Testis (tissue), 3 donors: Measurements from ENCODE around the gene CCDC13. TPM values are rescaled to one million over a fixed set of nuclear protein-coding genes. Genes with fewer than 3 reads are reported as not detected.
"Not testable (repeated sequence)": the region's sequence is repeated elsewhere in the genome, so short reads cannot be mapped to it uniquely, and the experiment has no call there.

Experiments
- DNase-seq: peaks from one replicate; pipeline ENCODE4 v3.0.0-alpha.2; 2019
- H3K27ac ChIP-seq, 2 donors: fragments of 200-600 bp; sonication (generic); one replicate each; pipeline ENCODE4 v1.5.1; 2019
- H3K27me3 ChIP-seq: fragments of 200-600 bp; sonication (generic); one replicate; pipeline ENCODE4 v1.5.1; 2019
- H3K36me3 ChIP-seq: fragments of 200-600 bp; sonication (generic); one replicate; pipeline ENCODE4 v1.5.1; 2017; ENCODE audit warnings: low read depth; ENCODE audit errors: missing control alignments
- H3K4me1 ChIP-seq: fragments of 200-600 bp; sonication (generic); one replicate; pipeline ENCODE4 v1.5.1; 2019
- H3K4me3 ChIP-seq, 2 donors: fragments of 200-600 bp; sonication (generic); one replicate each; pipeline ENCODE4 v1.5.1; 2017 to 2019
- H3K9me3 ChIP-seq: fragments of 200-600 bp; sonication (generic); one replicate; pipeline ENCODE4 v1.5.1; 2017
- CTCF ChIP-seq, 3 experiments: fragments of 450-650 bp in 2 of 3; fragments of 200-600 bp in 1 of 3; sonication (generic) in 1 of 3; IDR thresholded peaks; one replicate each; pipeline ENCODE4 v1.5.1; 2016 to 2019; ENCODE audit warnings: antibody characterized with exemption in 3 of 3, mild to moderate bottlenecking in 2 of 3, moderate library complexity in 1 of 3
- POLR2A ChIP-seq: fragments of 450-650 bp; IDR thresholded peaks from one replicate; pipeline ENCODE4 v1.6.1; 2017; ENCODE audit warnings: antibody characterized with exemption, mild to moderate bottlenecking, moderate library complexity
- WGBS, 2 donors: methylation state at CpG; one replicate each; pipeline ENCODE4 v1.1.5; 2018; 5-methylcytosine and 5-hydroxymethylcytosine counted together
- intact Hi-C: fragments of 100-400 bp; cut with DNase I; formaldehyde crosslinking; loops from one replicate; pipeline ENCODE4 v1.15.1; 2023; ENCODE audit warnings: low total_unique reads
- polyA plus RNA-seq: library from polyadenylated mRNA; stranded (reverse); fragments of 350-450 nt; fragmentation: Illumina TruSeq; extraction: RNeasy Lipid Tissue Mini Kit (QIAGEN cat#74804); gene quantifications from one replicate; pipeline ENCODE4 v1.2.3, GENCODE V29; 2014; ENCODE audit warnings: low read depth, low replicate concordance; ENCODE audit not compliant: insufficient read depth
- total RNA-seq, 2 donors: library from RNA; depleted of rRNA; stranded (reverse); fragments of >200 nt; gene quantifications; one replicate each; pipeline ENCODE4 v1.2.3, GENCODE V29; 2016

CCDC13 gene
- total and polyA plus RNA-seq, 3 donors from 2014 or later: 6.5 to 23.0 (median 12.5) TPM

GRCh38 chr3:42815826-42816225, 42.8 kb upstream of the CCDC13 start:
- Histone ChIP-seq H3K27me3 (no peaks in the 10 kb centered on the region), H3K4me3 (no peak overlapping the region), H3K9me3 (no peaks in the 10 kb centered on the region), H3K27ac (no peak overlapping the region), H3K4me1 (no peaks in the 10 kb centered on the region), H3K36me3 (no peaks in the 10 kb centered on the region)
- intact Hi-C loops: no loop called here
- TF ChIP-seq CTCF (IDR thresholded peaks at IDR 0.05) (no peak), POLR2A (no peak)
- 65 to 86% methylated on average over 2 of the region's 2 CpGs for WGBS, 2 donors
- no peak for DNase-seq

GRCh38 chr3:42814914-42815507, 42.0 kb upstream of the CCDC13 start:
- Histone ChIP-seq H3K4me3 (no peak overlapping the region), H3K36me3 (no peaks in the 10 kb centered on the region), H3K4me1 (no peaks in the 10 kb centered on the region), H3K9me3 (no peaks in the 10 kb centered on the region), H3K27ac (no peak overlapping the region), H3K27me3 (no peaks in the 10 kb centered on the region)
- DNase-seq: no peak
- intact Hi-C loops: no loop called here
- 62 to 65% methylated on average over 2 of the region's 2 CpGs for WGBS, 2 donors
- TF ChIP-seq POLR2A: no peak
- TF ChIP-seq CTCF (IDR thresholded peaks at IDR 0.05): no peak

- no peak for DNase-seq
- Histone ChIP-seq H3K4me3 (no peak overlapping the region), H3K9me3 (no peaks in the 10 kb centered on the region), H3K27ac (no peak overlapping the region), H3K4me1 (no peaks in the 10 kb centered on the region), H3K27me3 (no peaks in the 10 kb centered on the region), H3K36me3 (no peaks in the 10 kb centered on the region)
- intact Hi-C loops: no loop called here
- 80 to 98% methylated on average over 5 of the region's 5 CpGs for WGBS, 2 donors
- TF ChIP-seq POLR2A (no peak), CTCF (IDR thresholded peaks at IDR 0.05) (no peak)
Observed at GRCh38 chr3:42814246-42814645, 41.2 kb upstream of the CCDC13 start.

GRCh38 chr3:42811118-42811883, 38.2 kb upstream of the CCDC13 start:
- H3K27me3 ChIP-seq, H3K4me1 ChIP-seq, H3K9me3 ChIP-seq, H3K4me3 ChIP-seq, H3K36me3 ChIP-seq, DNase-seq, intact Hi-C loops, H3K27ac ChIP-seq: not testable (repeated sequence)
- WGBS, 2 donors: 47 to 62% methylated on average over 15 of the region's 15 CpGs

- H3K9me3 ChIP-seq, intact Hi-C loops, H3K27ac ChIP-seq, H3K36me3 ChIP-seq, H3K4me3 ChIP-seq, H3K27me3 ChIP-seq, H3K4me1 ChIP-seq, DNase-seq: not testable (repeated sequence)
- WGBS, 2 donors: 84 to 91% methylated on average over 10 of the region's 10 CpGs
Observed at GRCh38 chr3:42810706-42811105, 37.7 kb upstream of the CCDC13 start.

- Histone ChIP-seq H3K27ac (no peak within 1 kb of the TSS), H3K36me3 (no peaks in the 10 kb centered on the region), H3K4me3 (no peak within 1 kb of the TSS), H3K27me3 (no peaks in the 10 kb centered on the region), H3K9me3 (no peaks in the 10 kb centered on the region), H3K4me1 (peaks cover 5% of the 10 kb centered on the region)
- DNase-seq: no peak
- 92 to 95% methylated on average over 5 of the region's 5 CpGs for WGBS, 2 donors
- no peak for TF ChIP-seq CTCF (IDR thresholded peaks at IDR 0.05)
- TF ChIP-seq POLR2A: no peak
- intact Hi-C loops: no loop called here
Observed at GRCh38 chr3:42809202-42809601, 36.1 kb upstream of the CCDC13 start, which contains the start of gene ACKR2. TSS of gene ACKR2 (plus strand) at chr3:42809445. CDS start at chr3:42864503, 55,058 bp downstream.
